NCI-H748 (cell line): ENCODE data around the gene FOXB1.

Experiments used
- DNase-seq: peaks from one replicate; lab custom pipeline; 2025; ENCODE audit not compliant: unreplicated experiment; lab: John Stamatoyannopoulos, UW

The FOXB1 gene

GRCh38 chr15:59998950-59999611 is 5.0 kb upstream of the FOXB1 start:
- peak; percentile 51 for DNase-seq

GRCh38 chr15:59999612-60000112 is 4.4 kb upstream of the FOXB1 start:
- peak; percentile 52 for DNase-seq

- peak; percentile 82 for DNase-seq
These were observed 3.8 kb upstream of the FOXB1 start for GRCh38 chr15:60000113-60000823.

- no peak for DNase-seq
These were observed 3.1 kb upstream of the FOXB1 start for GRCh38 chr15:60000824-60001609.

- DNase-seq = peak; percentile 17
These were observed 2.2 kb upstream of the FOXB1 start for GRCh38 chr15:60001610-60002527.

- no peak for DNase-seq
These were observed 1.4 kb upstream of the FOXB1 start for GRCh38 chr15:60002528-60003218.

- no peak for DNase-seq
These were observed 685 bp upstream of the FOXB1 start for GRCh38 chr15:60003243-60004008.

GRCh38 chr15:60004846-60005351 is 788 bp downstream of the FOXB1 start:
- DNase-seq = peak; percentile 73

GRCh38 chr15:60005352-60006202 is 1.5 kb downstream of the FOXB1 start:
- DNase-seq = no peak

- DNase-seq = peak; percentile 33
These were observed 2.2 kb downstream of the FOXB1 start for GRCh38 chr15:60006203-60006862.

- no peak for DNase-seq
These were observed 2.8 kb downstream of the FOXB1 start for GRCh38 chr15:60006873-60007272.

- peak; percentile 79 for DNase-seq
These were observed 5.2 kb downstream of the FOXB1 start for GRCh38 chr15:60009124-60009960.

GRCh38 chr15:60009980-60010732 is 6.0 kb downstream of the FOXB1 start:
- DNase-seq = no peak

- DNase-seq = no peak
These were observed 6.7 kb downstream of the FOXB1 start for GRCh38 chr15:60010858-60011257.

- no peak for DNase-seq
These were observed 8.6 kb downstream of the FOXB1 start for GRCh38 chr15:60012695-60013094.
